Measurements from ENCODE around the gene SPAG6.
A peak's percentile ranks its signal among the peaks of the same experiment; 100 is the strongest.
"Not testable (repeated sequence)": the region's sequence is repeated elsewhere in the genome, so short reads cannot be mapped to it uniquely, and the experiment has no call there.

Gene SPAG6

GRCh38 chr10:22345301-22346095 is at the start of gene SPAG6:
Gene SPAG6, plus strand, starts transcription at chr10:22345496. Its CDS starts 116 bp downstream, at chr10:22345612.
- peak; percentile 82 for DNase-seq

GRCh38 chr10:22301193-22301592 is 44.1 kb upstream of the SPAG6 start:
- DNase-seq, result no peak

DNA sequence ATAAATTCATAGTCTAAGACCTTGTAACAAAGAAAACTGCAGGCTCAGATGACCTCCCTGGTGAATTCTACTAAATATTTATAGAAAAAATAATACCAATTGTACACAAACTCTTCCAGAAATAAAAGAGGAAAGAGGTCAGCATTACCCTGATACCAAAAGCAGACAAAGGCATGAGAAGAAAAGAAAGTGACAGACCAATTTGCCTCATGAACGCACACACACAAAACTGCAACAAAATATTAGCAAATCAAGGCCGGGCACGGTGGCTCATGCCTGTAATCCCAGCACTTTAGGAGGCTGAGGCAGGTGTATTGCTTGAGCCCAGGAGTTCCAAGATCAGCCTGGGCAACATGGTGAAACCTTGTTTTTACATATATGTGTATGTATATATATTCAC is 41.8 kb upstream of the SPAG6 start:
- no peak for DNase-seq

DNA sequence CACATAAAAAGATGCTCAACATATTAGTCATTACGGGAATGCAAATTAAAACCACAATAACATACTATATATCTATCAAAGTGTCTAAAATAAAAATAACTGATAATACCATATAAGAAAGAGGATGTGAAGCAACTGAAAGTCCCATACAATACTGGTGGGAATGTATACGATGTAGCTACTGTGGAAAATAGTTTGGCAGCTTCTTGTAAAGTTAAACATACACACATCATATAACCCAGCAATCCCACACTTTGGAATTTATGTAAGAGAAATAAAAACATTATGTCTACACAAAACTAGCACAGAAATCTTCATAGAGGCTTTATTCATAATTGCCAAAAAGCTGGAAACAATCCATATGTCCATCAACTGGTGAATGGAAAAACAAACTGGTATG is 39.6 kb upstream of the SPAG6 start:
- DNase-seq, result no peak

DNA sequence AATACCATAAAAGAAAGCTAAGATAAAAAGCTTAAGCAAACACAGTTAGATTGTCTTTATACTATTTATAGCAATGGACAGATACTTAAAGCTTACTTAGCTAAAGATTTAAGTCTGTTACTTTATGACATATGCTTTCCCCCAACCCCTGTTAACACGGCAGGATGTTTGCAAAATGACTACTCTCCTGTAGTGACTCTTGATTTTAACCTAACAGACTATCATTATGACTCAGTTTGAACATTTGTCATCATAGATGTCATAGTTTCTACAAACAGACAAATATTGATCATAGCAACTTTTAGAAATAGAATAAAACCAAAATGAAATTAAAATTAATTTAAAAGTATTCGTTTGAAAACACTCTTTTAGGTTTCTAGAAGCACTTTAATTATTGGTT is 36.9 kb upstream of the SPAG6 start:
- no peak for DNase-seq

DNA sequence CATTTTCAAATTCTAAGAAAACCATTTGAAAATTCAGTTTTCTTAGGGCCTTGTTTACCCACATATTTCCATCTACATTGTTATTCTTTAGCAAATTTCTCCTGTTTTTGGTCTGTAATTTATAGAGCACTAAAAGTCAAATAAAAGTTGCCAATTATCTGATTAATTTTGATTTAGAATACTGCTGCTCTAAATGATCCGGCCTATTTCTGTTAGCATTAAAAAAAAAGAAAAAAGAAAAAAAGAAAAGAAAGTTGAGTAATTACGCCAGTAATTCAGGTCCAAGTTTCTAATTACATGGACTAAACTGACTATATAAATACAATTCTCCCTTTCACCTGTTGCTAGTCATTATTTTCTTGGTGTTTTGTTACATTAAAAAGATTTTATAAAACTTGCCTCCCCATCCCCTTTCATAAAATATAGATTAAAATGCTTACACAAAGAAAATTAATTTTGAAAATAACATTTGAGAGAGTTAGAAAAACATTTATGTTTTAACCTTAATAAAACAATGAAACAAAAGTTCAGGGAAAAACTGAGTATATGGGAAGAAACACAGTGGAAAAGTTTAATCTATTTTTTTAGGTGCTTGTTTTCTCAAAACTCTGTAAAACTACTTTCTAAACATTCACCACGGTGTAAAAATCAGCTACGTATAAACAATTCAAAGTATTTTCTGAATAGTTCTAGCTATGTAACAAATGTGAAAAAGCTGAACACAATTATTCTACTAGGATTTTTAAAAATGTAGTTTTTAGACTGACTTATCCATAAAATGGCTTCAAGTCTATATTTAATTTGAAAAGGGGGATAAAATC is 35.9 kb upstream of the SPAG6 start:
- no peak for DNase-seq

- DNase-seq, result not testable (repeated sequence)
Measured at GRCh38 chr10:22310012-22310411, 35.3 kb upstream of the SPAG6 start.

DNA sequence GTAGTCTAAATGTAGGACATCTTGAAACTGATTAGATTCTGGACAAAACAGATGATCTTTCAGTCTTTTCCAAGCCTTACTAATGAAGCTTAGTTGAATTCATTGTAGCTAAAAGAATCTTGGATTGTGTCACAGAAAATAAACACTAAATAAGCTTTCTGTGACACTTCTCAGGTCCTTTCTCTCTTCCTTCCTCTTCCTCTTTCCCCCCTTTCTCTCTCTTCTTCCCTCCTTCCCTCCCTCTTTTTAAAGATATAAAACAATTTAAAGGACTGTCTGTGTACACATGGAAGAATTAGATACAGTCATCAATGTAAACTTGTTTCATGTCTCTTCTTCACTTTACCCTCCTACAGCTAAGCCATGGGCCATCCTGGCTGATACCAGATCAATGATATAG is 34.4 kb upstream of the SPAG6 start:
- no peak for DNase-seq

- no peak for DNase-seq
Measured at GRCh38 chr10:22314852-22315251, 30.4 kb upstream of the SPAG6 start.

GRCh38 chr10:22315455-22316285 is 29.6 kb upstream of the SPAG6 start:
- no peak for DNase-seq

- peak; percentile 74 for DNase-seq
Measured at GRCh38 chr10:22316286-22317075, 28.8 kb upstream of the SPAG6 start, which contains the start of gene COMMD3. Gene COMMD3, plus strand, starts transcription at chr10:22316388. Its CDS starts 30 bp downstream, at chr10:22316418.

- peak; percentile 33 for DNase-seq
Measured at GRCh38 chr10:22317076-22317370, 28.3 kb upstream of the SPAG6 start.

DNA sequence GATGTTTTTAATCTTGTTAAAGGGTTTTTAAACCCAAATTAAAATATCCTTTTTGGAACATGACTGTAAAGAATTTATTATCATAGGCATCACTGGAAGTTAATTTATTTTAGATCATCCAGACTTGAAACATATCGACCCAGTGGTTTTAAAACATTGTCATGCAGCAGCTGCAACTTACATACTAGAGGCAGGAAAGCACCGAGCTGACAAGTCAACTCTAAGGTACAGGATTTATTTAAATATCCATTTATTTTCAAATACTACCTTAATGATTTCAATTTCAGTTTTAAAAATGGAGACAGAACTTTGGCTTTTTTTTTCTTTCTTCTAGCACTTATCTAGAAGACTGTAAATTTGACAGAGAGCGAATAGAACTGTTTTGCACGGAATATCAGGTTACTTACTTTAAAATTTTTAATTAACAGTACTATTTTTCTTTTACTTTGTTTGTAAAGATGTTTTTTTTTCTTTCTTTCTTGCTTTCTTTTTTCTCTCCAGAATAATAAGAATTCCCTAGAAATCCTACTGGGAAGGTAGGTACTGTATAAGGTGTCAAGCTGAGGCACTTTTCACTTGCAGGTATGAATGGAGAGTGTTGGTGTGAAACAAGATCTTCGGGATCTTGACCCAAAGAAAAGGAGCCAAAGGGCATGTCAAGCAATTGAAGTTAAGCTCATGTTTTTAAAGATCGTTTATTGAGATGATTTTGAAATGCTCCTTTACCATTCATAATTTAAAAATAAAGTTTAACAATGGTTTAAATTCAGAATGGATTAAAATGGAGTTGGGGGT is 27.3 kb upstream of the SPAG6 start:
- no peak for DNase-seq

DNA sequence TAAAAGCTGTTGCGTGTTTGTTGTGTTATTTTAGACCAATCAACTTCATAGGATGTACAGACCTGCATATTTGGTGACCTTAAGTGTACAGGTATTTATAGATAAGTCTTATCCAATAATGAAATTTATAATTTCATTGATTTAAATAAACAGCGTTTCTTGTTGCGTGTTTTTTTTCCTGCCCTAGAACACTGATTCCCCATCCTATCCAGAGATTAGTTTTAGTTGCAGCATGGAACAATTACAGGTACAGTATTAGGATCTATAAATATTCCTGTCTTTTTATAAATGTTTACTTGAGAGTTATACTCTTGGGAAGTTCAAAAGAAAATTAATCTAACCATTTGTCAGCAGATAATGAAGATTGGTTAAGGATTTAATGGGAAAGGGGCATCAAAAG is 26.5 kb upstream of the SPAG6 start:
- no peak for DNase-seq

DNA sequence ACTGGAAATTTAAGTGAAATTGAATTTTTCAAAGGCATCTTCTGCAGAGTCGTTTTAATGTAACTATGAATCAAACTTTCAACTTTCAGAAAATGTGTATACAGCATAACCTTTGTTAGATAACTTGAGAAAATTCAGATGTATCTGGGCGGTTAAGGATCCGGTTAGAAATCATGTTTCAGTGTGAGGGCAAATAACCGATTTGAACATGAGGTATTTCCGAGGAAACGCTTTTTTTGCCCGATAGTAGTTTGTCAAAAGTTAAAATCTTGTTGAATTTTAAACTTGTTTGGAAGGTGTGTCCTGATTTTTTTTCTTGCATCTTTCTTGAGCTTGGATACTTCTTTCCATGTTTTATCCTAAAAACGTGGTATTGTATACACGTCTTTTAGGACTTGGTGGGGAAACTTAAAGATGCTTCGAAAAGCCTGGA is 25.7 kb upstream of the SPAG6 start:
- no peak for DNase-seq

DNA sequence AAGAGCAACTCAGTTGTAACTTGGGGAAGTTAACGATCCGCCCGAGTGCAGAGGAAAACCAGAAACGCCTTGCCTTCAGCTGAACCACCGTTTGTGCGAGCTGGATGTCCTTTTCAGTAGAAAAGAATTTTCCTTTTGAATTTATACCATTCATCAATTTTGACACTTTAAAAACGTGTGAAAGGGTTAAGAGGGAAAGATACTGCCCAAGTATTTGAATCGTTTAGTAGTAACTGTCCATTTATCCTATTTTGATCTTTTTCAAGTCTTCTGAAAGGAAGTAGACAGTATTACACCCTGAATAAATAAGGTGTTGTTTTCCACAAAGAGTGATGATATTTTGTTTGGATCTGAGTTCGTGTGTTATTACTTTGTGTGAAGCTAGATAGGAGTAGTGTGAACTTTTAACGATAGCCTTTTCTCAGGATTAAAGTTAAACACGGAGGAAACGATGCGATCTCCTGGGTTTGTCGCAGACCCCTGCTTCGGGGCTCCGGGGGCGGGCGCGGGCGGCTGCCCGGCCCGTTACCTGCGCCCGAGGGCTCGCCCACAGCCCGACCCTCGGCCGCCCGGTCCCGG is 25.2 kb upstream of the SPAG6 start:
- no peak for DNase-seq

- DNase-seq, result peak; percentile 74
Measured at GRCh38 chr10:22320591-22321155, 24.6 kb upstream of the SPAG6 start, which contains the start of gene BMI1. Gene BMI1, plus strand, starts transcription at chr10:22321099. Its CDS starts 5,351 bp downstream, at chr10:22326450.

- peak; percentile 58 for DNase-seq
Measured at GRCh38 chr10:22321156-22321923, 24.0 kb upstream of the SPAG6 start.

DNA sequence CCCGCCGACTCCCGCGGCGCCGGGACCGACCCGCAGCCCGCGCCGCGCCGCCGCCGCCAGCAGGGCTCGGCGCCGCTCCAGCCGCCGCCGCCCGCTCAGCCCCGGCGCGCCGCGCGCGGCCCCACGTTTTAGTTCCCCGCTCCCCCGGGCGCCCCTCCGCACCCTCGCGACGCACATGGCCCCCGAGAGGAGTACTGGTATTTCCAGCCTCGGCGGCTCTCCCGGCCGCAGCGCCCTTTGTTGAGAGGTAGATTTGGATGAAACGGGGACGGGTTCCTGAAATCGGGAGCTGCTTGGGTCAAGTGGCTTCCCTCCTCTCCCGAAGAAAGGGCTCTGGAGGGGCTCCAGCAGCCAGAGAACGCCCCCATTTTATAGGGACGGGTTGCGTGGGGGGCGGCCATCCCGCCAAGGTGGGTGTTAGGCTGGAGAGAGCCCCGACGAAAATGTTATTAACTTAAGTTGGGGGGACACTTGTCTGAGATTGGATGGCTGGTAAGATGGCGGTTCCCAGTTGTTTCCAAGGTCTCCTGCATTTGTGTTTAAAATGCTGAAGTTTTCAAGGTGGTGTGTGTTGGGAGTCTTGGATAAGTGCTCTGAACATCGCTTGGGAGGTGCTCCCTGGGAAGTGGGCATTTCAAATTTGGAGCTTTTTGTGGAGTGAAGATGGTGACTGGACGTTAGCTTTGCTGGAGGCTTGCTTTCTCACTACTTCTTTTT is 23.2 kb upstream of the SPAG6 start:
- no peak for DNase-seq
